DLD1 (cell line): Measurements from ENCODE around the gene PARD6G.

Experiments
- in situ Hi-C: cut with HindIII; loops from 2 replicates; pipeline ENCODE4 v1.10.0; 2017; ENCODE audit warnings: low sequenced_read_pairs

Gene PARD6G

GRCh38 chr18:80213182-80213581 lies 34.1 kb downstream of the PARD6G start:
- in situ Hi-C loops = no loop called here

- in situ Hi-C loops = no loop called here
These were observed 36.8 kb downstream of the PARD6G start for GRCh38 chr18:80210312-80211083.

- in situ Hi-C loops = no loop called here
These were observed 38.7 kb downstream of the PARD6G start for GRCh38 chr18:80208620-80209019.

- in situ Hi-C loops = no loop called here
These were observed 42.0 kb downstream of the PARD6G start for GRCh38 chr18:80205294-80205693.

GRCh38 chr18:80204142-80204541 lies 43.2 kb downstream of the PARD6G start:
- in situ Hi-C loops = no loop called here

- in situ Hi-C loops = no loop called here
These were observed 44.1 kb downstream of the PARD6G start for GRCh38 chr18:80203249-80203648.

- in situ Hi-C loops = no loop called here
These were observed 44.9 kb downstream of the PARD6G start for GRCh38 chr18:80202264-80202998.

- in situ Hi-C loops = no loop called here
These were observed 45.6 kb downstream of the PARD6G start for GRCh38 chr18:80201739-80202138.

- in situ Hi-C loops = no loop called here
These were observed 46.2 kb downstream of the PARD6G start for GRCh38 chr18:80200932-80201672.

GRCh38 chr18:80200171-80200931 lies 47.0 kb downstream of the PARD6G start:
- in situ Hi-C loops = no loop called here

- in situ Hi-C loops = no loop called here
These were observed 48.1 kb downstream of the PARD6G start for GRCh38 chr18:80198994-80199748.

- in situ Hi-C loops = no loop called here
These were observed 48.9 kb downstream of the PARD6G start for GRCh38 chr18:80198391-80198790.

- in situ Hi-C loops = no loop called here
These were observed 49.8 kb downstream of the PARD6G start for GRCh38 chr18:80197528-80197927.

- in situ Hi-C loops = no loop called here
These were observed 50.6 kb downstream of the PARD6G start for GRCh38 chr18:80196528-80197320.

GRCh38 chr18:80194874-80195570 lies 52.3 kb downstream of the PARD6G start:
- in situ Hi-C loops = no loop called here

GRCh38 chr18:80193701-80194100 lies 53.6 kb downstream of the PARD6G start:
- in situ Hi-C loops = no loop called here

- in situ Hi-C loops = no loop called here
These were observed 54.5 kb downstream of the PARD6G start for GRCh38 chr18:80192653-80193385.
